H1 (cell line): ENCODE results near the gene C5. TPM values are rescaled to one million over a fixed set of nuclear protein-coding genes. Genes with fewer than 3 reads are reported as not detected.

Experiments used
- EGR1 ChIP-seq: IDR thresholded peaks from 2 replicates; pipeline ENCODE4 v1.6.1; 2011; ENCODE audit warnings: low read depth, low read length, borderline replicate concordance
- polyA plus RNA-seq, 7 experiments: library from polyadenylated mRNA; depleted of rRNA in 3 of 7; stranded (reverse) in 5 of 7; unstranded in 2 of 7; fragments of >200 nt in 5 of 7; fragments of 200-250 nt in 2 of 7; gene quantifications; 1 replicate in 5 of 7; 2 replicates in 1 of 7; 4 replicates in 1 of 7; pipeline versions ENCODE4 v1.2.1 to v1.2.3, GENCODE V29; 2011 to 2013; ENCODE audit warnings: missing spikeins in 2 of 7, mixed read lengths in 2 of 7
- total RNA-seq: library from RNA; stranded (reverse); fragmentation: NEBNext Ultra II Directional; extraction: Animal tissue kit (Norgen Biotek cat#: 25700); gene quantifications from 2 replicates; pipeline ENCODE4 v1.2.1, GENCODE V29; 2021

The C5 gene
- total and polyA plus RNA-seq, 2 of the 8 experiments (the other 6 are each of a cell fraction or from before 2014, with no cell fraction given) = 0.24 to 0.35 TPM

DNA sequence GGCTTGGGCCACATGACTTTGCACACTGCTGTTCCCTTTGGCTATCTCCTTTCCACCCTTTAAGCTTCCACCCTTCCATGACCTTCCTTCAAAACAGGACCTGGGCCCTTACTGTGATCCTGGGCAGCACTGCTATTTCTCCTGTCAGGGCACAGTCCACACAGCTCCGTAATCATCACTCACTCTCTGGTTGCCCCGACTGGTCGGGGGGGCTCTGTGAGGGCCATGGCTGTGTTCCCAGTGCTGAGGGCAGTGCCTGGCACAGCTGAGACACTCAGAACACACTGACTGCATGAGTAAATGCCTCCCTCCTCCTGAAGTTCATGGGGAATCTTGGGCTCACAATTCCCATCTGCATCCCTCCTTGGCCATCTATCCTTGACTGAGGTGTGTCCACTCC, 135.7 kb downstream of the C5 start (continued):
- no peak for TF ChIP-seq EGR1
